GM19455 (cell line): ENCODE data around the gene ZC3H12A.

Source experiments
- ATAC-seq: cut with Tn5 transposase; IDR thresholded peaks from one replicate; pipeline ENCODE4 v1.9.1; 2021; ENCODE audit not compliant: unreplicated experiment

ZC3H12A gene

GRCh38 chr1:37474046-37474696 is at the start of gene ZC3H12A:
Gene ZC3H12A (plus strand): TSS chr1:37474580. CDS start chr1:37475497, 917 bp downstream.
- ATAC-seq: peak; percentile 47

DNA sequence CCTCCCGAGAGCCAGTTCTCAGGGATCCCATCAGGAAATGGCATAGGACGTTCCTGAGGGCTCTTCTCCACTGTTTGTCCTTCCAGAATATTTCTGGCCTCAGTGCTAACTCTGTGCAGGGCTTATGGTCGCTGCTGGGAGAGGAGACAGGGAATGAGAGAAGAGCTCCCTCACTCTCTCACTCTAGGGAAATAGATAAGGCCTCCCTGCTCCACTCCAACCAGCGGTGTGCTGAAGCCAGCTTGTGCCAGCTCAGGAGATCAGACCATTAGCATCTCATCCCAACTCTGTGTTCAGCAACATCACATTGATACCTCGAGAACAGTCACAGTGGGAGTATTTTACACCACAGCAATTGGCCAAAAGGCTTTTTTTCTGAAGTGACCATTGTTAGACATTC is 49.2 kb upstream of the ZC3H12A start:
- no peak for ATAC-seq

DNA sequence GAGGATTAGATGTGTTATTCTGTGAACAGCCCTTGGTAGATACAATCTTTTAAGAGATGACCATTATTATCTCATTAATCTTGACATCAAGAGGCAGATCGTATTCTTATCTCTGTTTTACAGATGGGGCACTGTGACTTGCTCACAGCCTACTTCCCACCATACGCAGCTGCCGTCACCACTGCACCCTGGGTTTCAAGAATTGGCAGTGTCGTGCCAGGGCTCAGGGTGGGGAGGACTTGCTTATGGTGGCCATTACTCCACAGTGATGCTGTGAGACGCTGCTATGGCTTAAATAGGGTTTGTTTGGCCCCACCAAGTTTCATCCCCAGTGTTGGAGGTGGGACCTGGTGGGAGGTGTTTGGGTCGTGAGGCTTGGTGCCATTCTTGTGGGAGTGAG is 45.4 kb upstream of the ZC3H12A start:
- ATAC-seq: no peak

- ATAC-seq: no peak
These were observed 44.0 kb upstream of the ZC3H12A start for GRCh38 chr1:37430103-37430985.

GRCh38 chr1:37432716-37433115 is 41.7 kb upstream of the ZC3H12A start:
- ATAC-seq: no peak

DNA sequence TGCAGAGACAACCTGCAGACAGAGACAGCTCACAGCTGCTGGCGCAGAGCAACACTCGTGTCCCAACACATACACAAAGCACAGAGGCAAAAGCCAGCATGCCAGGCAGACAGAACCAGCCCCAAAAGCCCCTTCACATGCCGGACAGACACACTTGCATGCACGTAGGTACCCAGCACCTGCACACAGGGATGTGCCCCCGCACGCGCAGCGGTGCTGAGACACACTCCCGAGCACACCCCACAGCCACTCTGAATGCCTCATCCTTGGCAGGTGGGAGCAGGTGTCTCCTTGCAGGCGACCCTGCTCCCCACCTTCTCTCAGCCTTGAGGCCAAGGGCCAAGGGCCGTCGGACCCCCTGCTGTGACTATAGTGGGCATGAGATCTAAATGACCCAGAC is 41.2 kb upstream of the ZC3H12A start:
- no peak for ATAC-seq

GRCh38 chr1:37434292-37435225 is 39.8 kb upstream of the ZC3H12A start:
- ATAC-seq: no peak

DNA sequence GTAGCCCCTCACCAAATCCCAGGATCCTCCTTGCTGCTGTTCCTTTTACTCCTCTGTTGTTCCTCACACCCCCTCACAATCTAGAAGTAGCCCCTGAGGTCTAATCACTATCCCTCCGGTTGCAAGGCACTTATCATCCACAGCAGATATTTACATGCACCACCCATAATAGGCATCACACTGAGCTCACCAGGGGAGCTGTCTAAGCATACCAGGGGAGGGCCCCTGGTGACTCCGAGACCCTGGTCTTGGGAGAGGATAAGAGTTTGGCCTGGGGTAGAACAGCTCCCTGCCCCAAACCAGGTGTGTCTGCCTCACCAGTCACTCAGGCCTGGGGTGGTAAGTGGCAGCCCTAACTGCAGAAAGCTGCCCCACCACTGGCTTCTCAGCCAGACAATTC is 37.3 kb upstream of the ZC3H12A start:
- no peak for ATAC-seq

- no peak for ATAC-seq
These were observed 36.1 kb upstream of the ZC3H12A start for GRCh38 chr1:37438037-37438868.

- no peak for ATAC-seq
These were observed 35.5 kb upstream of the ZC3H12A start for GRCh38 chr1:37438869-37439343.

- no peak for ATAC-seq
These were observed 34.9 kb upstream of the ZC3H12A start for GRCh38 chr1:37439349-37439995.

- ATAC-seq: no peak
These were observed 32.9 kb upstream of the ZC3H12A start for GRCh38 chr1:37441490-37441889.

GRCh38 chr1:37442139-37442538 is 32.2 kb upstream of the ZC3H12A start:
- ATAC-seq: no peak

DNA sequence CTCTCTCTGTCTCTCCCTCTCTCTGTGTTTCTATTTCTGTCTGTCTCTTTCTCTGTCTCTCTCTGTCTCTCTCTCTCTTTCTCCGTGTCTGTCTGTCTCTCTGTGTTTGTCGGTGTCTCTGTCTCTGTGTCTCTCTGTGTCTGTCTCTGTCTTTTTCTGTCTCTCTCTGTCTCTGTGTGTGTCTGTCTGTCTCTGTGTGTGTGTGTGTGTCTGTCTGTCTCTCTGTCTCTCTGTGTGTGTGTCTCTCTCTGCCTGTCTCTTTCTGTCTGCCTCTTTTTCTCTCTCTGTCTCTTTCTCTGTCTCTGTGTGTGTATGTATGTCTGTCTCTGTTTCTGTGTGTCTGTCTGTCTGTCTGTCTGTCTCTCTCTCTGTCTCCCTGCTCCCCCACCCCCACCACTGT is 31.7 kb upstream of the ZC3H12A start:
- ATAC-seq: no peak

DNA sequence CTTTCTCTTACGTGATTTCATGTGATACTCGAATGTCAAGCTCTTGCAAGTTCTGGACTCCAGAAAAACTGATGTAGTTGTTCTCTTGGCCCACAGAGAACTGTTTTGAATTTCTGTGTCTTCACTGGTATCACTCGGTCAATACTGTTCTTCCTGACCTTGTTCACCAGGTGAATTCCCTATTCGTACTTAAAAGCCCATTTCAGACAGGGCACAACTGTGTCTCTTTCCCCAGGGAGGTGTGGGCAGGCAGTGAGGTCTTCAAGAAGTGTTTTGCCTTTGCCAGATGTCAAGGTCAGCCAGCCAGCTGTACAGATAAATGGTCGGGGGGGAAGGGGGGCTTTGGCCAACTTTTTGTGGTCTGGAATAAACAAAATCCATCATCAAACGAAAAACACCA is 27.5 kb upstream of the ZC3H12A start:
- ATAC-seq: no peak

- ATAC-seq: no peak
These were observed 26.2 kb upstream of the ZC3H12A start for GRCh38 chr1:37448185-37448584.

GRCh38 chr1:37448691-37449417 is 25.5 kb upstream of the ZC3H12A start:
- ATAC-seq: no peak

- ATAC-seq: no peak
These were observed 24.4 kb upstream of the ZC3H12A start for GRCh38 chr1:37449936-37450335.

- ATAC-seq: no peak
These were observed 22.0 kb upstream of the ZC3H12A start for GRCh38 chr1:37452416-37452815.
